Activated CD4-positive, alpha-beta T cell treated with anti-CD3 and anti-CD28 coated beads, Interleukin-2, amount 10 ng/mL, durations not matched to agents 24 days and 14 days (primary cell): ENCODE data around the gene DVL2. TPM values are rescaled to one million over a fixed set of nuclear protein-coding genes. Genes with fewer than 3 reads are reported as not detected.

Experiments used
- DNase-seq: peaks from one replicate; pipeline ENCODE4 v3.0.0; 2022
- H3K27ac Mint-ChIP-seq: one replicate; pipeline ENCODE4 v1.8.0; 2022; ENCODE audit warnings: mild to moderate bottlenecking, mixed read lengths
- H3K27me3 Mint-ChIP-seq: one replicate; pipeline ENCODE4 v1.8.0; 2022; ENCODE audit warnings: mixed read lengths
- H3K36me3 Mint-ChIP-seq: one replicate; pipeline ENCODE4 v1.8.0; 2022; ENCODE audit warnings: low read depth, mild to moderate bottlenecking, mixed read lengths
- H3K4me1 Mint-ChIP-seq: one replicate; pipeline ENCODE4 v1.8.0; 2021; ENCODE audit warnings: mixed read lengths
- H3K4me3 Mint-ChIP-seq: one replicate; pipeline ENCODE4 v1.8.0; 2022; ENCODE audit warnings: mild to moderate bottlenecking, moderate library complexity, mixed read lengths
- H3K9me3 Mint-ChIP-seq: one replicate; pipeline ENCODE4 v1.8.0; 2021; ENCODE audit warnings: mixed read lengths
- intact Hi-C: fragments of 100-400 bp; cut with micrococcal nuclease; formaldehyde crosslinking; loops from one replicate; pipeline ENCODE4 v1.15.1; 2023
- total RNA-seq: library from RNA; stranded (reverse); gene quantifications from 2 replicates; pipeline ENCODE4 v1.2.3, GENCODE V29; 2022

DVL2 gene
- total RNA-seq, 1 donor from 2014 or later: 77.7 TPM

DNA sequence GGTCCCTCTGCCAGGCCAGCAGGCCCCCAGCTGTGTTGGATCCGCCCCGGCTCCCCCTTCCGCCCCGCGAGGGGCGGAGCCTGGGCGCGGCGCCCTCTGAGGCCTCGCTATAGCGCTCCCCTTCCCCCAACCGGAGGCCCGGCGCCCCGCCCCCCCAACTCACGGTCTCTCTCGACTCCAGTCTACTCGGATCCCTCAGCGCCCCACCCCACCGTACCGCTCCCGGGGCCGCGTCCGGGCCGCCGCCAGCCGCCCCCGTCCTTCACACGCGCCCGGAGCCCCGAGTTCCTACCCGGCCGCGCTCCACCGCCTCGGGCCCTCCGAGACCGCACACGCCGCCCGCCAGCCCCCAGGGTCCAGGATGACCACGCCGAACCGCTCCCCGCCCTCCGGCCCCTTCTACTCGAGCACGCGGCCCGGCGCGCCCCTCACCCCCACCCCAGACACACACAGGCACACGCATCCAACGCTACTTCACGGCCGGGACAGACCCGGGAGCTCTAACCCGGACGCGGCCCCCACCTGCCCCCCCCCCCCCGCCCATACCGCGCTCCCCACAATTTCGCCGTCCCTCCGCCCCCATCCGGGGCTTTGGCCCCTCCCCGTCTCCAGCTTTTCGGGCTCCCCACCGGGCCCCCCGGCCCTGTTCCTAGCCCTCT, 3.6 kb upstream of the DVL2 start:
- DNase-seq: peak; percentile 94
- Mint-ChIP-seq H3K9me3 (no peaks in the 10 kb centered on the region), H3K27me3 (peaks cover 2% of the 10 kb centered on the region), H3K36me3 (peaks cover 49% of the 10 kb centered on the region), H3K4me1 (peaks cover 63% of the 10 kb centered on the region), H3K27ac (peak overlapping the region; percentile 95), H3K4me3 (peak overlapping the region; percentile 99)
- intact Hi-C loops: loop anchor here (10.0 kb wide), 2 partner anchors 607 to 917 kb away; partner anchors contain the start of gene PER1

DNA sequence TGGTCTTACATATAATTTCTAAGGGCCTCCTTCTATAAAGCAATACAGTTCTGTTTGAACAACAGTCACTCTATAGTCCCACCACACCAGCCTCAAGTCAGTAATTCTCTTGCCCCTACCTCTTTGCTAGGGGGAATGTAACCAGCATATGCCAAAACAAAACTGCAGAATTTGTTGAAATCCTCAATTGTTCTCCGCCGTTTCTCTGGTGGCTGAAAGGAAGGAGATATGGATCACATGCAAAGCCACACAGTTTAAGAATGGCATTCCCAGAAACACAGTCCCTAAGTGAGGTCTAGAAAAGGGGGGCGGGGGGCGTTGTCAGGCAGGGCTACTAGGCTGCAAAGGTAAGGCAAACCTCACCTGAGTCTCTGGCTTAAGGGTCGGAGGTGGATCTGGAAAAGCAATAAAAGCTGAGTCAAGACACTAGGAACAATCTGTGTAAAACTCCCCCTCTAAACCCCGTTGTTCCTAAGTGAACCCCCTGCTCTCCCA, 3.0 kb upstream of the DVL2 start:
- Mint-ChIP-seq H3K27ac (peak overlapping the region; percentile 95), H3K4me3 (peak overlapping the region; percentile 99), H3K4me1 (peaks cover 64% of the 10 kb centered on the region), H3K27me3 (peaks cover 2% of the 10 kb centered on the region), H3K9me3 (no peaks in the 10 kb centered on the region), H3K36me3 (peaks cover 49% of the 10 kb centered on the region)
- intact Hi-C loops: loop anchor here (10.0 kb wide), 2 partner anchors 607 to 917 kb away; partner anchors contain the start of gene PER1
- no peak for DNase-seq

DNA sequence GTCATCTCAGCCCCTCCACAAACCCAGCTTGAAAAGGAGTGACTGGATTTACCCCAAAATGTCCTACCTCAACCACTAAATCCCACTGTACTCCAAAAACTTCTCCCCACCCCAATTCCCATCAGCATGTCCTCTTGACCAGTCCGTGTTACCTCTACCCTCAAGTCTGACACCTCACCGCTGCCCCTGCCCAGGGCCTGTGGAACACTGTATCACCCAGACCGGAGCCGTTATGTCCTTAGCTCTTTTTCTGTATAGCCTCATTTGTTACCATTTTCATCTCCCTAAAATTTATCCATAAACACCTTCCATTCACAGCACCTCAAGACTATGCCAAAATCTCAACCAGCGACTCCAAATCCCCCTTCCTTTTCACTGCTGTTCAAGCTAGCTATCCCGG, 2.5 kb upstream of the DVL2 start:
- Mint-ChIP-seq H3K36me3 (peaks cover 52% of the 10 kb centered on the region), H3K4me3 (peak overlapping the region; percentile 99), H3K9me3 (no peaks in the 10 kb centered on the region), H3K27ac (peak overlapping the region; percentile 95), H3K27me3 (peaks cover 2% of the 10 kb centered on the region), H3K4me1 (peaks cover 65% of the 10 kb centered on the region)
- DNase-seq: no peak
- intact Hi-C loops: loop anchor here (10.0 kb wide), 2 partner anchors 608 to 918 kb away; partner anchors contain the start of gene PER1

DNA sequence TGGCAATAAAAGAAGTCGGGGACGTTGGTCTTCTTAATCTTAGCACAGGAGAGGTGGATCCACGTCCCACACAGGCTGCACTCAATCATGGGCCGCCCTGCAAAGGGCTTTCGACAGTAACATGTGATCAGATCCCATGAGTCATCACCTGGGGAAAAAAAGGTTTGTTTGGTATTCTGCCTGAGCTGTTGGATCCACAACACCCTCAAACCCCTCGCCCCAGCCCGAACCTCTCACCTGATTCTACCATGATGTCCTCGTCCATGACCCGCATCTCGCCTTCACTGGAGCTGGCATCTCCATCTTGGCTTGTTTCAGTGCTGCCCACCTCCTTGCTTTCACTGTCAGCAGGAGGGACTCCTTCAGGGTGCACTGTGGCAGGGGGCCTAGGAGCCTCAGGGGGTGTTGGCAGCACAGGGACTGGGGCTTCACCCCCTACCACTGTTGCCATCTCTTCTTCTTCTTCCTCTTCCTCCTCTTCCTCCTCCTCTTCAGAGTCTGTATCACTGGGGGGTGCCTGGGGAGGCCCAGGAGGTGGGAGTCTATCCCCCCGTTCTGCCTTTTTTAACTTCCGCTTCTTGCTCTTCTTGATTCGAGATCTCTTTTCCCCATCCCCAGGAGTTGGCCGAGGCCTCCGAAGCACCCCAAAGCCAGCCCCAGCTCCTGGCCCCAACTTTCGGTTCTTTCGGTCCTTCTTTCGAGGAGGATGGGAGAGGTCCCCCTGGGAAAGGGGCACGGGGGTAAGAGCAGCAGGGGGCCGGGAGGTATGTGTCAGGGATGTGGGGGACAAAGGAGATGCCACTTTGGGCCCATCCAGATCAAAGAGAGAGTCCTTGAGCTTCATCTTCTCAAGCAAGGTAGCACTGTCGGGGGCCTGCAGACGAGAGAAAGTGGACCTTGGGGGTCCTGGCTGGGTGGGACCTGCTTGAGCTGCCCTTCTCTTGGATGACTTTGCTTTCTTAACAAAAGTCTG, 1.7 kb upstream of the DVL2 start:
- peak overlapping the region; percentile 37 for H3K4me3 Mint-ChIP-seq
- DNase-seq: peak; percentile 67
- H3K27ac Mint-ChIP-seq: peak overlapping the region; percentile 94
- peaks cover 49% of the 10 kb centered on the region for H3K36me3 Mint-ChIP-seq
- peaks cover 2% of the 10 kb centered on the region for H3K27me3 Mint-ChIP-seq
- no peaks in the 10 kb centered on the region for H3K9me3 Mint-ChIP-seq
- H3K4me1 Mint-ChIP-seq: peaks cover 57% of the 10 kb centered on the region
- intact Hi-C loops: loop anchor here (10.0 kb wide), 2 partner anchors 609 to 919 kb away; partner anchors contain the start of gene PER1

DNA sequence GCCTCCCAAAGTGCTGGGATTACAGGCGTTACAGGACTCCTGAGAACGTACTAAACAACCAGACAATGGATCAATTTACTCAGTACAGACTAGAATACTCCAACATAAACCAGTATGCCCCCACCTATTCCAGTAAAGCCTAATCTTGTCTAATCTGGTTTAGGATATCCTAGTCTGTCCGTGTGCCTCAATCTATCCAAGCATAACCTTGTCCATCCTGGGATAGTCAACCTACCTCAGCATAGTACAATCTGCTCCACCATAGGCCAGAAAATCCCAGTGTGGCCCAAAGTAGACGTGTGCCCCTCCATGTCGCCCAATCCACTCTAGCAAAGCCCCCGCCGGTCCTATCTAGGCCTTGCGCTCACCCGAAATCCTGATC, 625 bp downstream of the DVL2 start:
- H3K36me3 Mint-ChIP-seq: peaks cover 52% of the 10 kb centered on the region
- peaks cover 2% of the 10 kb centered on the region for H3K27me3 Mint-ChIP-seq
- H3K4me1 Mint-ChIP-seq: peaks cover 47% of the 10 kb centered on the region
- H3K9me3 Mint-ChIP-seq: no peaks in the 10 kb centered on the region
- intact Hi-C loops: loop anchor here (1.0 to 10.0 kb wide), 4 partner anchors 14 to 921 kb away; partner anchors contain the start of genes ACADVL, DLG4 and PER1
- H3K27ac Mint-ChIP-seq: peak overlapping the region; percentile 94
- H3K4me3 Mint-ChIP-seq: peak overlapping the region; percentile 99
- no peak for DNase-seq

DNA sequence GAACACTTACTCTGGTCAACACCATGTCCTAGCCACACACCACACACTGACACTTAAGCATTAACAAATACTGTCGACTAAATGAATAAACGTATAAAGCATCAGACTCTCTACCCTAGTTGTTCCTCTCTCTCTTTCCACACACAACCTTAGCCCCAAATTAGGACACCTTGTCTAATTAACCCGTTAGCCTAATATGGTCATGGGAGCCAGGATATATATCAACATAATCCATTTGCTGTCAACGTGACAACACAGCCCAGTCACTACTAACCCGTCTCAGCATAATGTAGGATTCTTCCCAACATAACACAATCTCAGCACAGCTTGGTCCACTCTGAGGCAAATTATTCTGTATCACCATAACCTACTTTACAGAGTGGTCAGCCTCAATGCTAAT, 2.2 kb downstream of the DVL2 start:
- no peak for DNase-seq
- Mint-ChIP-seq H3K27me3 (peaks cover 2% of the 10 kb centered on the region), H3K4me1 (peaks cover 48% of the 10 kb centered on the region), H3K27ac (no peak overlapping the region), H3K4me3 (peak overlapping the region; percentile 27), H3K9me3 (no peaks in the 10 kb centered on the region), H3K36me3 (peaks cover 58% of the 10 kb centered on the region)
- intact Hi-C loops: loop anchor here (10.0 kb wide), 2 partner anchors 613 to 923 kb away; partner anchors contain the start of gene PER1

DNA sequence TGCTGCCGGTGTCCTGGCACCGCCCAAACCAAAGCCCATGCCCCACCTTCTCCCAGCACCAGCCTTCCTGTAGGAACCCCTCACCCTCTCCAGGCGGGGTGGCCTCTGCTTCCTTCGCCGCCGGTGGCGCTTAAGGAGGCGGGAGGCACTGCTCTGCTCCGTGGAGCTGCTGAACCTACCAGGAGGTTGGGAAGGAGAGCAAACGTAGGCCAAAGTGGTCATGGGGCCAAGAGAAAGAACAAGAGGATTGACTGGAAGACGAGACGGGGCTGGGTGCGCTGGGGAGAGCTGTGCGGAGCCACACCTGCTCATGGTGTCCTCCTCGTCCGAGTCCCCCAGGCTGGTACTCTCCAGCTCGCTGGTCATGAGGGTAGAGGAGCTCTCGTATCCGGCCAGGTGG, 4.8 kb downstream of the DVL2 start:
- Mint-ChIP-seq H3K27ac (no peak overlapping the region), H3K27me3 (peaks cover 2% of the 10 kb centered on the region), H3K4me1 (peaks cover 27% of the 10 kb centered on the region), H3K9me3 (no peaks in the 10 kb centered on the region), H3K36me3 (peaks cover 46% of the 10 kb centered on the region), H3K4me3 (no peak overlapping the region)
- intact Hi-C loops: no loop called here
- DNase-seq: no peak

DNA sequence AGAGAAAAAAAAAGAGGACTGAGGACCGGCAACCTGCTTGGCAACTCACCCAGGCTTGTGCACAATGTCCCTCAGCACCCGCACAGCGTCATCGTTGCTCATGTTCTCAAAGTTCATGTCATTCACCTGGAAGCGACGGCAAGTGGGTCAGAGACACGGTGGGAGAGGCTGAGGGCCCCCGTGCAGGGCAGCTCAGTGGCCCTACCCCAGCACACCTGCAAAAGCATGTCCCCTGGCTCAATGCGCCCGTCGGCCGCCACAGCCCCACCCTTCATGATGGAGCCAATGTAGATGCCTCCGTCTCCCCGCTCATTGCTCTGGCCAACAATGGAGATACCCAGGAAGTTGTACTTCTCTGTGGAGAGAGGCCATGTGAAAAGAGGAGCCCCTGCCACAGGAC, 5.4 kb downstream of the DVL2 start:
- intact Hi-C loops: no loop called here
- no peak for DNase-seq
- Mint-ChIP-seq H3K9me3 (no peaks in the 10 kb centered on the region), H3K4me3 (no peak overlapping the region), H3K4me1 (peaks cover 25% of the 10 kb centered on the region), H3K27ac (no peak overlapping the region), H3K36me3 (peaks cover 46% of the 10 kb centered on the region), H3K27me3 (no peaks in the 10 kb centered on the region)

DNA sequence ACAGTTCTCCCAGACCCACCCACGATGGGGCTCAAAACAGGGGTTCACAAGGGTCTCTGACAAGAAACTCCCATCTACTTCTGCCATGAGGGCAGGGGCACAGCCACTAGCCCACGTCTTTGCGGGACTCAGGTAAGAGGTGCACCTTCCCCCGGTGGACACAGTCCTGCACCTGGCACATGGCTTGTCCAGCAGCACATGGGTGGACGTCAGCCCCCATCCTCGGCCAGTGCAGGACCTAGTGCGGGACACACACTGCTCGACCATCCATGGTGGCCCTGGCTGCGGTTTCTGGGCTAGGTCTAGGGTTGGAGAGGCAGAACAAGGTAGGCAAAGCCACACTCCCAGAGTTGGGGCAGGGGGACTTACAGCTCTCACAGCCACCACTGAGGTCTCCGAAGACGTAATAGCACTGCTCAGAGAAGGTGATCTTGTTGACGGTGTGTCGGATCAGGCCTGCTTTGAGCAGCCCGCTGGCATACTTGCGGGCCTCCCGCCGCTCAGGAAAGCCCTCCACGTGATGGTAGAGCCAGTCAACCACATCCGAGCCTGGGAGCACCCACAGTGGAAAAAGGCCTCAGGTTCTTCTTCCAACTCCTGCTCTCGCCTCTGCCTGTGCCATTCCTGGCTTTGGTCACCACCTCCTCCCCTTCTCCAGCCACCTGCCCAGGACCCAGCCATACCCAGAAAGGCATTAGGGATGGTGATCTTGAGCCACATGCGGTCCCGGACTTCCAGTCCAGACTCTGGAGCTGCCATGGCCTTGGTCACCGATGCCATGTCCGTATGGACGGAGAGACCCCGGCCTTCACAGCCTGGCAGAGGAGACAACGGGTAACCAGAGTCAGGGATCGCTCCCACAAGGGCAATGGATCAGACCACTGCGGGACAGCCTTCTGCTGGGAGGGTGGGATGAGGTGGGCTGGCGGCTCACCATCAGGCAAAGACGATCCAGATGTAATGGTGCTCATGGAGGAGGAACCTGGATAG, 7.3 kb downstream of the DVL2 start:
- peaks cover 11% of the 10 kb centered on the region for H3K4me1 Mint-ChIP-seq
- H3K9me3 Mint-ChIP-seq: no peaks in the 10 kb centered on the region
- peaks cover 47% of the 10 kb centered on the region for H3K36me3 Mint-ChIP-seq
- no peak overlapping the region for H3K4me3 Mint-ChIP-seq
- peak overlapping the region; percentile 48 for H3K27ac Mint-ChIP-seq
- H3K27me3 Mint-ChIP-seq: no peaks in the 10 kb centered on the region
- no peak for DNase-seq
- intact Hi-C loops: no loop called here

DNA sequence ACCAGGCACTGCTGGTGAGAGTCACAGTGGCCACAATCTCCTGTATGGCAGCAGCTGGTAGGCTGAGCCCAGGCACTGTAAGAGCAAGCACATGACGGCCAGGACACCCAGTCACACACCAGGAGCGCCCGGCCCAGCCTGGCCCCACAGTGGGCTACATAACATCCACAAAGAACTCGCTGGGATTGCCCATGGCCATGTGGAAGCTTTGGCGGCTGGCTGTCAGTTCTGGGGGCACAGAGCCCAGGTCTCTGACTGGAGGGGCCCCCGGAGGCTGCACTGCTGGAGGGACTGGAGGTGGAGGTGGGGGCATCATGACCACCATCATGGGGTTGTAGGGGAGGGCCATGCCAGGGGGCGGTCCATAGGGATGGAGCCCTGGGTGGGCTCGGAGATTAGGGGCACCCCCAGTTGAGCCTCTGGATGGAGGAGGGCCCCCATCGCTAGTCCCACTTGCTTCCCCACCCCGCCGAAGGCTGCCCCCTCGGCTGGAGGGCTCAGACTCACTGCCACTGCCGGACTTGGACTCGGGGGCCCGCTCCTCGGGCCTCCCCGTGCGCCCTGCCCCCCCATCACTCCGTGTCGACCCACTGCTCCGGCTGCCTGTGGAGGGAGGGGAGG, 8.5 kb downstream of the DVL2 start:
- Mint-ChIP-seq H3K36me3 (peaks cover 50% of the 10 kb centered on the region), H3K4me3 (no peak overlapping the region), H3K27ac (no peak overlapping the region), H3K4me1 (peaks cover 17% of the 10 kb centered on the region), H3K27me3 (no peaks in the 10 kb centered on the region), H3K9me3 (no peaks in the 10 kb centered on the region)
- no peak for DNase-seq
- intact Hi-C loops: no loop called here

DNA sequence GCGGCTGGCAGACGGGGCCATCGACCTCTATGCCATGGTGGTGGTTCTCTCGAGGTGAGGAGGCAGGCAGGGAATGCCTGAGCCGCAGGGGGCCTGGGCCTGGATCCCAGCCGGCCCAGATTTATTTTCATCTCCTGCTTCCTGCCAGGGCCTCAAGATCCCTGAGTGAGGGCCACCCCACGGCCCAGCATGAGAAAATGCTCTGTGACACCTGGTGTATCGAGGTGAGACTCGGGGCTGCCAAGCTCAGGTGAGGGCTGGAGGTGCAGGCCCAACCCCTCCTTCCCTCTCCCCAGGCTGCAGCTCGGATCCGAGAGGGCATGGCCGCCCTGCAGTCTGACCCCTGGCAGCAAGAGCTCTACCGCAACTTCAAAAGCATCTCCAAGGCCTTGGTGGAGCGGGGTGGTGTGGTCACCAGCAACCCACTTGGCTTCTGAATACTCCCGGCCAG, 9.6 kb downstream of the DVL2 start:
- Mint-ChIP-seq H3K4me3 (no peak overlapping the region), H3K4me1 (peaks cover 23% of the 10 kb centered on the region), H3K27me3 (no peaks in the 10 kb centered on the region), H3K36me3 (peaks cover 49% of the 10 kb centered on the region), H3K9me3 (no peaks in the 10 kb centered on the region), H3K27ac (no peak overlapping the region)
- intact Hi-C loops: no loop called here
- DNase-seq: no peak

DNA sequence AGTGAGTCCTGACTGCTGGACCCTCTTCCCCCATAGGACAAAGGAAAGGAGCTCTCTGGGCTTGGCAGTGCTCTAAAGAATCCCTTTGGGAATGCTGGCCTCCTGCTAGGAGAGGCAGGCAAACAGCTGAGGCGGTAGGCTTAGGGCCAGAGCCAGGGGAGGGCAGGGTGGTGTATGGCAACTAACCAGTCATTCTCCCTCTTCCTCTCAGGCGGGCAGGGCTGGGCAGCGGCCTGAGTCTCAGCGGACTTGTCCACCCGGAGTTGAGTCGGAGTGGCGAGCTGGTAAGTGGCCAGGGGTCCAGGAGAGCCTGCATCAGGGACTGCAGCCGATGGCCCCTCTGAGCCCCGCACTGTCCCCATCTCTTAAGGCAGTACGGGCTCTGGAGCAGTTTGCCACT, 10.2 kb downstream of the DVL2 start:
- H3K4me3 Mint-ChIP-seq: no peak overlapping the region
- intact Hi-C loops: no loop called here
- H3K27ac Mint-ChIP-seq: no peak overlapping the region
- no peak for DNase-seq
- peaks cover 44% of the 10 kb centered on the region for H3K36me3 Mint-ChIP-seq
- peaks cover 28% of the 10 kb centered on the region for H3K4me1 Mint-ChIP-seq
- H3K27me3 Mint-ChIP-seq: no peaks in the 10 kb centered on the region
- H3K9me3 Mint-ChIP-seq: no peaks in the 10 kb centered on the region
